AG04450 (cell line): ENCODE measurements around the gene KLK1. TPM values are rescaled to one million over a fixed set of nuclear protein-coding genes. Genes with fewer than 3 reads are reported as not detected.

Experiments used
- CTCF ChIA-PET: fragments of 300-600, 350-600 bp; formaldehyde crosslinking; extraction: SDS; loops from one replicate; lab custom pipeline; 2022; ENCODE audit warnings: antibody characterized with exemption, inconsistent platforms; lab: Charles Lee
- POLR2A ChIA-PET: fragments of 350-600 bp; formaldehyde crosslinking; extraction: SDS; loops from one replicate; lab custom pipeline; 2021; ENCODE audit warnings: antibody characterized with exemption, inconsistent platforms; lab: Yijun Ruan, JAX
- DNase-seq: peaks from one replicate; pipeline ENCODE4 v3.0.0-alpha.2; 2011; ENCODE audit warnings: low read depth, low spot score
- H3K27ac ChIP-seq: one replicate; pipeline ENCODE4 v1.5.1; 2012; ENCODE audit warnings: low read depth, low read length, control low read depth
- H3K27me3 ChIP-seq: one replicate; pipeline ENCODE4 v1.6.0; 2012; ENCODE audit warnings: low read length; ENCODE audit not compliant: control insufficient read depth, insufficient read depth
- H3K4me3 ChIP-seq: 2 replicates; pipeline ENCODE4 v1.5.1; 2011; ENCODE audit warnings: mild to moderate bottlenecking, low read depth, low read length, control low read depth
- H3K9me3 ChIP-seq: 2 replicates; pipeline ENCODE4 v1.5.1; 2012; ENCODE audit warnings: low read length; ENCODE audit not compliant: control insufficient read depth, insufficient read depth
- CTCF ChIP-seq: IDR thresholded peaks from 2 replicates; pipeline ENCODE4 v1.5.1; 2011; ENCODE audit warnings: low read depth, low read length, control low read depth, inconsistent platforms
- polyA plus RNA-seq: library from polyadenylated mRNA; depleted of rRNA; stranded (reverse); fragments of >200 nt; gene quantifications from 2 replicates; pipeline ENCODE4 v1.2.3, GENCODE V29; 2011

Gene KLK1
- polyA plus RNA-seq, 1 experiment: not detected

GRCh38 chr19:50843205-50843604 is 19.6 kb upstream of the KLK1 start:
- H3K27me3 ChIP-seq: no peaks in the 10 kb centered on the region
- POLR2A ChIA-PET: no interaction called here
- H3K27ac ChIP-seq: no peak overlapping the region
- no peak overlapping the region for H3K4me3 ChIP-seq
- no peak for TF ChIP-seq CTCF
- CTCF ChIA-PET: no interaction called here
- no peaks in the 10 kb centered on the region for H3K9me3 ChIP-seq
- DNase-seq: no peak

- Histone ChIP-seq H3K4me3 (no peak overlapping the region), H3K27me3 (no peaks in the 10 kb centered on the region), H3K9me3 (no peaks in the 10 kb centered on the region), H3K27ac (no peak overlapping the region)
- CTCF ChIA-PET: no interaction called here
- POLR2A ChIA-PET: no interaction called here
- no peak for DNase-seq
- TF ChIP-seq CTCF: no peak
Observed at GRCh38 chr19:50842130-50842529, 18.5 kb upstream of the KLK1 start.

GRCh38 chr19:50839712-50840655 is 16.4 kb upstream of the KLK1 start:
- CTCF ChIA-PET: no interaction called here
- Histone ChIP-seq H3K9me3 (no peaks in the 10 kb centered on the region), H3K4me3 (no peak overlapping the region), H3K27me3 (no peaks in the 10 kb centered on the region), H3K27ac (no peak overlapping the region)
- POLR2A ChIA-PET: interaction anchor here (0.5 to 0.7 kb wide), 2 partner anchors 35 to 37 kb away, joined by 3 read pairs; no protein-coding TSS in a partner anchor
- DNase-seq: no peak
- no peak for TF ChIP-seq CTCF

- peak; percentile 24; the same call in 1 of the 2 replicates for TF ChIP-seq CTCF
- H3K27me3 ChIP-seq: peaks cover 3% of the 10 kb centered on the region
- no peak for DNase-seq
- H3K9me3 ChIP-seq: no peaks in the 10 kb centered on the region
- CTCF ChIA-PET: no interaction called here
- POLR2A ChIA-PET: no interaction called here
- H3K4me3 ChIP-seq: no peak overlapping the region
- H3K27ac ChIP-seq: no peak overlapping the region
Observed at GRCh38 chr19:50838239-50838638, 14.7 kb upstream of the KLK1 start.

GRCh38 chr19:50837300-50837699 is 13.7 kb upstream of the KLK1 start:
- no peak overlapping the region for H3K27ac ChIP-seq
- no peak overlapping the region for H3K4me3 ChIP-seq
- TF ChIP-seq CTCF: no peak
- CTCF ChIA-PET: no interaction called here
- H3K9me3 ChIP-seq: no peaks in the 10 kb centered on the region
- POLR2A ChIA-PET: no interaction called here
- DNase-seq: no peak
- peaks cover 3% of the 10 kb centered on the region for H3K27me3 ChIP-seq
